Lower lobe of right lung (tissue), 2 donors: ENCODE data around the gene DOC2A. TPM values are rescaled to one million over a fixed set of nuclear protein-coding genes. Genes with fewer than 3 reads are reported as not detected.
A peak's percentile ranks its signal among the peaks of the same experiment; 100 is the strongest.

Source experiments
- ATAC-seq, 2 donors: fragments of 200-7000 bp; cut with Tn5 transposase; one replicate each; pipeline ENCODE4 v1.9.1; 2020 to 2022; ENCODE audit warnings: mild to moderate bottlenecking in 2 of 2, moderate library complexity in 2 of 2
- DNase-seq: peaks from one replicate; pipeline ENCODE4 v3.0.0-alpha.2; 2020
- H3K27ac ChIP-seq: fragments of 200-600 bp; one replicate; pipeline ENCODE4 v1.8.0; 2022
- H3K27me3 ChIP-seq: fragments of 200-600 bp; one replicate; pipeline ENCODE4 v1.8.0; 2022; ENCODE audit warnings: low read depth
- H3K36me3 ChIP-seq: fragments of 200-600 bp; one replicate; pipeline ENCODE4 v1.8.0; 2022; ENCODE audit warnings: mild to moderate bottlenecking
- H3K4me1 ChIP-seq: fragments of 200-600 bp; one replicate; pipeline ENCODE4 v1.8.0; 2022
- H3K4me3 ChIP-seq: fragments of 200-600 bp; one replicate; pipeline ENCODE4 v1.8.0; 2022; ENCODE audit warnings: mild to moderate bottlenecking
- H3K9me3 ChIP-seq: fragments of 200-600 bp; one replicate; pipeline ENCODE4 v1.8.0; 2022
- CTCF ChIP-seq: fragments of 200-600 bp; IDR thresholded peaks from one replicate; pipeline ENCODE4 v1.8.0; 2022; ENCODE audit warnings: antibody characterized with exemption, mild to moderate bottlenecking
- intact Hi-C: fragments of 100-400 bp; cut with DNase I; formaldehyde crosslinking; loops from one replicate; pipeline ENCODE4 v1.11.0; 2022
- total RNA-seq: library from RNA; stranded (reverse); fragmentation: NEBNext Ultra II Directional; extraction: Animal tissue kit (Norgen Biotek cat#: 25700); gene quantifications from one replicate; pipeline ENCODE4 v1.2.1, GENCODE V29; 2021
- donor health status: DM: no; HTN: yes; CAD: no; lungs with severe emphysema.

DOC2A gene
- total RNA-seq, 1 donor from 2014 or later: 6.4 TPM

- Histone ChIP-seq H3K27ac (no peak overlapping the region), H3K9me3 (no peaks in the 10 kb centered on the region), H3K27me3 (peaks cover 13% of the 10 kb centered on the region), H3K4me3 (no peak overlapping the region), H3K4me1 (peaks cover 4% of the 10 kb centered on the region), H3K36me3 (peaks cover 23% of the 10 kb centered on the region)
- no peak for DNase-seq
- intact Hi-C loops: no loop called here
- no peak for TF ChIP-seq CTCF
- ATAC-seq: peak; percentile 65 to 76
These were observed 6.0 kb downstream of the DOC2A start for GRCh38 chr16:30004811-30005242.

- intact Hi-C loops: no loop called here
- H3K36me3 ChIP-seq: peaks cover 23% of the 10 kb centered on the region
- H3K4me1 ChIP-seq: peaks cover 4% of the 10 kb centered on the region
- DNase-seq (peak; percentile 51), ATAC-seq (peak; percentile 60)
- no peak overlapping the region for H3K27ac ChIP-seq
- no peak for TF ChIP-seq CTCF
- no peak overlapping the region for H3K4me3 ChIP-seq
- H3K9me3 ChIP-seq: no peaks in the 10 kb centered on the region
- peaks cover 8% of the 10 kb centered on the region for H3K27me3 ChIP-seq
These were observed 6.4 kb downstream of the DOC2A start for GRCh38 chr16:30004424-30004776.

GRCh38 chr16:30003670-30004423 lies 7.0 kb downstream of the DOC2A start:
- Histone ChIP-seq H3K4me3 (no peak overlapping the region), H3K27me3 (peaks cover 3% of the 10 kb centered on the region), H3K27ac (no peak overlapping the region), H3K36me3 (peaks cover 23% of the 10 kb centered on the region), H3K4me1 (peaks cover 4% of the 10 kb centered on the region), H3K9me3 (no peaks in the 10 kb centered on the region)
- TF ChIP-seq CTCF: no peak
- ATAC-seq (no peak), DNase-seq (no peak)
- intact Hi-C loops: no loop called here

- no peak for TF ChIP-seq CTCF
- no peak for ATAC-seq
- Histone ChIP-seq H3K9me3 (no peaks in the 10 kb centered on the region), H3K4me3 (no peak overlapping the region), H3K27me3 (no peaks in the 10 kb centered on the region), H3K4me1 (peaks cover 4% of the 10 kb centered on the region), H3K36me3 (peaks cover 23% of the 10 kb centered on the region), H3K27ac (no peak overlapping the region)
- intact Hi-C loops: no loop called here
- no peak for DNase-seq
These were observed 8.0 kb downstream of the DOC2A start for GRCh38 chr16:30002614-30003346.

- no peak for TF ChIP-seq CTCF
- intact Hi-C loops: no loop called here
- peaks cover 23% of the 10 kb centered on the region for H3K36me3 ChIP-seq
- H3K9me3 ChIP-seq: no peaks in the 10 kb centered on the region
- H3K27me3 ChIP-seq: no peaks in the 10 kb centered on the region
- no peak overlapping the region for H3K4me3 ChIP-seq
- peak; percentile 33 for DNase-seq
- H3K4me1 ChIP-seq: peaks cover 12% of the 10 kb centered on the region
- no peak overlapping the region for H3K27ac ChIP-seq
- no peak for ATAC-seq
These were observed 9.8 kb downstream of the DOC2A start for GRCh38 chr16:30000735-30001631.
